ENCODE measurements around the gene SPEG. TPM values are rescaled to one million over a fixed set of nuclear protein-coding genes. Genes with fewer than 3 reads are reported as not detected.

SPEG gene
- total and polyA plus RNA-seq, 2 donors = 1.3 to 19.8 TPM

DNA sequence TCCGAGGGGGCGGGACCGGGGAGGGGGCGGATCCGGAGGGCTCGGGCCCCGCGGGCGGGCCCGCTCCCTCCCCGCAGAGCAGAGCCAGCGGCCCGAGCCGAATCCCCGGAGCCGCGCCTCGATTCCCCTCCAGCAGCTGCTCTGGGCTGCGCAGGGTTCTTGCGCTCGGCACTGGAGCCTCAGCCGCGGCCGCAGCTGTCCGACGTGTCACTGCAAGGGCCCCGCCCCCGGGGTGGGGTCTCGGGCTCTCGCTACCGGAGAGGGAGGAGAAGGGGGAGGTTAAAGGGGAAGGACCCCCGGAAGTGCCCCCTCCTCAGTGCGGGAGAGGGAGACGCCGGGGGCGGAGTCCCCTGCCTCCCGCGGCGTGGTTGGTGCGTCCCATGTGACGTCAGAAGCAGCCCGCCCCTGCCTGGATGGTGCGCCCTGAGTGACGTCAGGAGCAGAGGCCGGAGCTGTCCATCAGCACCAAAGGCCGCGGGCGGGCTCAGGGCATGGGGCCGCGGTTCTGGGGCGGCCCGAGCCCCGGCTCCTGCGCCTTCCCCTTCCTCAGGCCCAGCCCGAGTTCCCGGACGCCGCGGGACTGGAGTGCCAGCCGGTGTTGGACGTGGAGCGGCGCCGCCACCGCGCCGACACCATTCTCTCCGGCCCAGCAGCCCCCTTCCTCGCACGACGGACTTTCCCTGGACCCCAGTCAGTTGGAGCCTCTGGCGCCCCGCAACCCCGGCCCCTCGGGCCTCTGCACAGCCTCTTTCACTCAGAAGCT lies 109.1 kb downstream of the SPEG start, which contains the start of the genes CHPF and TMEM198:
Gene CHPF (minus strand): TSS at position 214 of the 763 bp plus-strand sequence. CDS start 271 bp downstream, outside the sequence.
Gene TMEM198 (plus strand): TSS at position 433 of the 763 bp plus-strand sequence. CDS start 700 bp downstream, outside the sequence.
- peaks cover 13 to 27% of the 10 kb centered on the region in 2 donors for H3K4me1 ChIP-seq (ENCODE audit: control insufficient read depth in 2 of 2, insufficient read depth in 2 of 2, low read length in 2 of 2)
- peak within 1 kb of the TSS; percentile 58 to 78 for H3K4me3 ChIP-seq (ENCODE audit: low read length in 2 of 2)
- under 1% methylated on average over 75 of the region's 75 CpGs for WGBS
- H3K9me3 ChIP-seq (ENCODE audit: control insufficient read depth in 2 of 2, insufficient read depth in 1 of 2, low read length in 1 of 2) = peaks cover 0 to 1% of the 10 kb centered on the region in 2 donors
- DNase-seq (ENCODE audit: low read depth in 6 of 9, low spot score in 9 of 9) = peak; percentile 81 to 98 (median 94)
- peaks cover 3 to 18% of the 10 kb centered on the region in 2 donors for H3K36me3 ChIP-seq (ENCODE audit: control insufficient read depth in 2 of 2, insufficient read depth in 2 of 2, low read length in 1 of 2)
- H3K27me3 ChIP-seq (ENCODE audit: control insufficient read depth in 2 of 2, insufficient read depth in 1 of 2, low read length in 1 of 2) = peaks cover 12 to 66% of the 10 kb centered on the region in 2 donors
- peak within 1 kb of the TSS; percentile 81 to 84 for H3K27ac ChIP-seq (ENCODE audit: low read depth in 1 of 2, low read length in 1 of 2)

DNA sequence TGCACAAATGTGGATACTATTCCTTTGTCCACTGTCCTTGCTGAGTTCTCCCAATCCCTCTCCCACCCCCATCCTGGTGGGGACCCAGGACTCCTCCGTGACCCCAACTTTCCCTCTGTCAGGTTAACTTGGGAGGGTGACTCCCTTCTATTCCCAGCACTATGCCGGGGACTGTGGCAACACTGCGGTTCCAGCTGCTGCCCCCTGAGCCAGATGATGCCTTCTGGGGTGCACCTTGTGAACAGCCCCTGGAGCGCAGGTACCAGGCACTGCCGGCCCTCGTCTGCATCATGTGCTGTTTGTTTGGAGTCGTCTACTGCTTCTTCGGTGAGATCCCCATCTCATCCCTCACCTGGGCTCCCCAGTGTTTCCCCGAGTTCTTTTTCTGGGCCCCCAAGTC lies 109.9 kb downstream of the SPEG start:
- DNase-seq (ENCODE audit: low read depth in 6 of 9, low spot score in 9 of 9) = no peak
- H3K4me1 ChIP-seq (ENCODE audit: control insufficient read depth in 2 of 2, insufficient read depth in 2 of 2, low read length in 2 of 2) = peaks cover 13 to 25% of the 10 kb centered on the region in 2 donors
- 57% methylated on average over 9 of the region's 9 CpGs for WGBS
- no peak overlapping the region for H3K27ac ChIP-seq (ENCODE audit: low read depth in 1 of 2, low read length in 1 of 2)
- H3K36me3 ChIP-seq (ENCODE audit: control insufficient read depth in 2 of 2, insufficient read depth in 2 of 2, low read length in 1 of 2) = peaks cover 2 to 14% of the 10 kb centered on the region in 2 donors
- peak overlapping the region in 1 of 2 donors; percentile 58 for H3K4me3 ChIP-seq (ENCODE audit: low read length in 2 of 2)
- peaks cover 0 to 1% of the 10 kb centered on the region in 2 donors for H3K9me3 ChIP-seq (ENCODE audit: control insufficient read depth in 2 of 2, insufficient read depth in 1 of 2, low read length in 1 of 2)
- H3K27me3 ChIP-seq (ENCODE audit: control insufficient read depth in 2 of 2, insufficient read depth in 1 of 2, low read length in 1 of 2) = peaks cover 14 to 73% of the 10 kb centered on the region in 2 donors

DNA sequence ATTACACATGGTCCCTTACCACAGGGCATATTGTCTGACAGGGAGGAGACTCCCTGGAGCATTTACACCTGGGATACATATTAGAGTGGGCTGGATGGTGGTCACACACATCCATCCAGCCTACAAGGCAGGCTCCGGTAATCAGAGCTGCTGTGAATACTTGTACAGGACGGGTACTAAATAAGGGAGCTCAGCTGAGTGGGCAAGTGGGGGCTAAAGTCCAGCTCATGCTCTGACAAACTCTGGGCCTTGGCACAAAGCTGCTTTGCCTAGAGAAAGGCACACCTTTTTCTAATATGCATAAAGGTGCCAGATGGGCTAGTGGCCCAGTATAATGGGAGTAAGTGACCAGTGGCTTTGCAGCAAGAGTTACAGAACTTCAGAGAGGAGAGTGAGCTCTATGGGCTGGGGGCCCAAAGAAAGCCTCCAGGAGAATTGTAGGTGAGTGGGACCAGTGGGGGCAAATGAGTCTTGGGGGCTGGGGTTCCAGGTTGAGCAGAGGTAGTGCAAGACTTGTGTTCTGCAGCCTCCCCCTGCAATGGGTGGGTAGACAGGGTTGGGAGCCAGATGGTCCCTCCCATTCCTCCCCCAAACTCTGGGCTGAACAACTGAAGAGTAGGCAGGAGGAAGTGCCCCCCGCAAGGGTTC lies 110.8 kb downstream of the SPEG start:
- Histone ChIP-seq H3K27me3 (ENCODE audit: control insufficient read depth in 2 of 2, insufficient read depth in 1 of 2, low read length in 1 of 2) (peaks cover 21 to 82% of the 10 kb centered on the region in 2 donors), H3K36me3 (ENCODE audit: control insufficient read depth in 2 of 2, insufficient read depth in 2 of 2, low read length in 1 of 2) (peaks cover 0 to 7% of the 10 kb centered on the region in 2 donors), H3K9me3 (ENCODE audit: control insufficient read depth in 2 of 2, insufficient read depth in 1 of 2, low read length in 1 of 2) (peaks cover 0 to 1% of the 10 kb centered on the region in 2 donors), H3K4me3 (ENCODE audit: low read length in 2 of 2) (no peak overlapping the region), H3K27ac (ENCODE audit: low read depth in 1 of 2, low read length in 1 of 2) (no peak overlapping the region), H3K4me1 (ENCODE audit: control insufficient read depth in 2 of 2, insufficient read depth in 2 of 2, low read length in 2 of 2) (peaks cover 13 to 25% of the 10 kb centered on the region in 2 donors)
- WGBS = 91% methylated on average over 3 of the region's 3 CpGs
- DNase-seq (ENCODE audit: low read depth in 6 of 9, low spot score in 9 of 9) = no peak

DNA sequence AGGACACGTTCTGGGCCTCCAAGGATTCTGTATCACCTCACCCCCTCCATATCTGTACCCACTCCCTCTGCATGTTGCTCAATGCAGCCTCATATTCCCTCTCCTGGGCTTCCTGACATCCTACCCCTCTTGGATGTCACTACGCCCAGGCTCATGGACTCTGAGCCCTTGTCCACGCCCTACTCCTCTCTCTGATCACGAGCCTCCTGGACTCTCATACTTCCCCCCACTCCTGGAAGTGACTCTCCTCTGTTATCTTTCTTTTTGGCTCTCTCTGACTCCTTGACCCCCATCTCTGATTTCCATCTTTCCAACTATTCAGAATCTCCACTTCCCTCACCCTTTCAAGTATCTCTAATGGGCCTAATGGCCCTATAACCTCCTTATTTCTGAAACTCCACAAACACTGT lies 111.3 kb downstream of the SPEG start:
- H3K27ac ChIP-seq (ENCODE audit: low read depth in 1 of 2, low read length in 1 of 2) = no peak overlapping the region
- H3K9me3 ChIP-seq (ENCODE audit: control insufficient read depth in 2 of 2, insufficient read depth in 1 of 2, low read length in 1 of 2) = peaks cover 0 to 1% of the 10 kb centered on the region in 2 donors
- H3K27me3 ChIP-seq (ENCODE audit: control insufficient read depth in 2 of 2, insufficient read depth in 1 of 2, low read length in 1 of 2) = peaks cover 25 to 87% of the 10 kb centered on the region in 2 donors
- 78% methylated on average over 4 of the region's 4 CpGs for whole genome bisulfite sequencing
- H3K36me3 ChIP-seq (ENCODE audit: control insufficient read depth in 2 of 2, insufficient read depth in 2 of 2, low read length in 1 of 2) = peaks cover 0 to 2% of the 10 kb centered on the region in 2 donors
- no peak overlapping the region for H3K4me3 ChIP-seq (ENCODE audit: low read length in 2 of 2)
- H3K4me1 ChIP-seq (ENCODE audit: control insufficient read depth in 2 of 2, insufficient read depth in 2 of 2, low read length in 2 of 2) = peaks cover 13 to 25% of the 10 kb centered on the region in 2 donors
- DNase-seq (ENCODE audit: low read depth in 6 of 9, low spot score in 9 of 9) = no peak

DNA sequence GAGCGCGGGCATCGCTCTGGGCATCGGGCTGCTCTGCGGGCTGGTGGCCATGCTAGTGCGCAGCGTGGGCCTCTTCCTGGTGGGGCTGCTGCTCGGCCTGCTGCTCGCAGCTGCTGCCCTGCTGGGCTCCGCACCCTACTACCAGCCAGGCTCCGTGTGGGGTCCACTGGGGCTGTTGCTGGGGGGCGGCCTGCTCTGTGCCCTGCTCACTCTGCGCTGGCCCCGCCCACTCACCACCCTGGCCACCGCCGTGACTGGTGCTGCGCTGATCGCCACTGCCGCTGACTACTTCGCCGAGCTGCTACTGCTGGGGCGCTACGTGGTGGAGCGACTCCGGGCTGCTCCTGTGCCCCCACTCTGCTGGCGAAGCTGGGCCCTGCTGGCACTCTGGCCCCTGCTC lies 113.0 kb downstream of the SPEG start:
- H3K36me3 ChIP-seq (ENCODE audit: control insufficient read depth in 2 of 2, insufficient read depth in 2 of 2, low read length in 1 of 2) = no peaks in the 10 kb centered on the region
- H3K4me1 ChIP-seq (ENCODE audit: control insufficient read depth in 2 of 2, insufficient read depth in 2 of 2, low read length in 2 of 2) = peaks cover 8 to 22% of the 10 kb centered on the region in 2 donors
- peaks cover 2 to 3% of the 10 kb centered on the region in 2 donors for H3K9me3 ChIP-seq (ENCODE audit: control insufficient read depth in 2 of 2, insufficient read depth in 1 of 2, low read length in 1 of 2)
- DNase-seq (ENCODE audit: low read depth in 6 of 9, low spot score in 9 of 9) = no peak
- H3K27ac ChIP-seq (ENCODE audit: low read depth in 1 of 2, low read length in 1 of 2) = no peak overlapping the region
- H3K4me3 ChIP-seq (ENCODE audit: low read length in 2 of 2) = no peak overlapping the region
- H3K27me3 ChIP-seq (ENCODE audit: control insufficient read depth in 2 of 2, insufficient read depth in 1 of 2, low read length in 1 of 2) = peaks cover 39 to 92% of the 10 kb centered on the region in 2 donors
- WGBS = 97% methylated on average over 26 of the region's 26 CpGs

Other genes with a start within 250 kb of the SPEG start
- gene ZFAND2B, start 228.1 kb upstream of the SPEG start, total RNA-seq = 57.8 TPM
- gene ZFAND2B, start 228.1 kb upstream of the SPEG start, polyA plus RNA-seq = 59.0 TPM
- 8.2 TPM for gene ABCB6, start 215.9 kb upstream of the SPEG start, total RNA-seq
- 29.3 TPM for gene ABCB6, start 215.9 kb upstream of the SPEG start, polyA plus RNA-seq
- gene ATG9A, start 205.2 kb upstream of the SPEG start, total RNA-seq = 10.0 TPM
- gene ATG9A, start 205.2 kb upstream of the SPEG start, polyA plus RNA-seq = 27.4 TPM
- gene ANKZF1, start 205.0 kb upstream of the SPEG start, total RNA-seq = 44.4 TPM
- 91.6 TPM for gene ANKZF1, start 205.0 kb upstream of the SPEG start, polyA plus RNA-seq
- gene GLB1L, start 189.4 kb upstream of the SPEG start, total RNA-seq = 4.2 TPM
- 11.3 TPM for gene GLB1L, start 189.4 kb upstream of the SPEG start, polyA plus RNA-seq
- gene STK16, start 189.4 kb upstream of the SPEG start, total RNA-seq = 21.4 TPM
- gene STK16, start 189.4 kb upstream of the SPEG start, polyA plus RNA-seq = 55.1 TPM
- gene TUBA4B, start 181.6 kb upstream of the SPEG start, total RNA-seq = 0.05 TPM
- 0.23 TPM for gene TUBA4B, start 181.6 kb upstream of the SPEG start, polyA plus RNA-seq
- 21.0 TPM for gene TUBA4A, start 180.9 kb upstream of the SPEG start, total RNA-seq
- 102 TPM for gene TUBA4A, start 180.9 kb upstream of the SPEG start, polyA plus RNA-seq
- 27.0 TPM for gene DNAJB2, start 155.5 kb upstream of the SPEG start, total RNA-seq
- 87.0 TPM for gene DNAJB2, start 155.5 kb upstream of the SPEG start, polyA plus RNA-seq
- 0.14 TPM for gene PTPRN, start 125.4 kb upstream of the SPEG start, total RNA-seq
- 0.41 TPM for gene PTPRN, start 125.4 kb upstream of the SPEG start, polyA plus RNA-seq
- not detected for gene RESP18, start 102.1 kb upstream of the SPEG start, total RNA-seq
- gene RESP18, start 102.1 kb upstream of the SPEG start, polyA plus RNA-seq = 0.07 TPM
- gene DNPEP, start 46.9 kb upstream of the SPEG start, total RNA-seq = 33.6 TPM
- gene DNPEP, start 46.9 kb upstream of the SPEG start, polyA plus RNA-seq = 105 TPM
- gene DES, start 16.5 kb upstream of the SPEG start, total RNA-seq = 3.4 TPM
- gene DES, start 16.5 kb upstream of the SPEG start, polyA plus RNA-seq = 21.6 TPM
- gene GMPPA, start 64.0 kb downstream of the SPEG start, total RNA-seq = 17.6 TPM
- 32.7 TPM for gene GMPPA, start 64.0 kb downstream of the SPEG start, polyA plus RNA-seq
- 0.05 TPM for gene ASIC4, start 79.6 kb downstream of the SPEG start, total RNA-seq
- gene ASIC4, start 79.6 kb downstream of the SPEG start, polyA plus RNA-seq = 0.23 TPM
- gene CHPF, start 109.0 kb downstream of the SPEG start, total RNA-seq = 8.5 TPM
- gene CHPF, start 109.0 kb downstream of the SPEG start, polyA plus RNA-seq = 17.5 TPM
- gene TMEM198, start 109.2 kb downstream of the SPEG start, total RNA-seq = 0.52 TPM
- gene TMEM198, start 109.2 kb downstream of the SPEG start, polyA plus RNA-seq = 3.7 TPM
- 9.6 TPM for gene OBSL1, start 136.7 kb downstream of the SPEG start, total RNA-seq
- gene OBSL1, start 136.7 kb downstream of the SPEG start, polyA plus RNA-seq = 34.2 TPM
- gene INHA, start 137.5 kb downstream of the SPEG start, total RNA-seq = 0.05 TPM
- gene INHA, start 137.5 kb downstream of the SPEG start, polyA plus RNA-seq = 0.71 TPM
- 27.8 TPM for gene STK11IP, start 163.0 kb downstream of the SPEG start, total RNA-seq
- 68.7 TPM for gene STK11IP, start 163.0 kb downstream of the SPEG start, polyA plus RNA-seq
- 0.47 TPM for gene SLC4A3, start 192.8 kb downstream of the SPEG start, total RNA-seq
- gene SLC4A3, start 192.8 kb downstream of the SPEG start, polyA plus RNA-seq = 6.9 TPM